Hepatocyte (in vitro differentiated cells): ENCODE results near the gene ASTN2.

Source experiments
- CTCF ChIP-seq: fragments of 200-600 bp; sonication (generic); IDR thresholded peaks from 2 replicates; pipeline ENCODE4 v1.5.1; 2016; ENCODE audit warnings: antibody characterized with exemption, mild to moderate bottlenecking; ENCODE audit not compliant: poor library complexity
- EZH2 ChIP-seq: fragments of 200-600 bp; sonication (generic); IDR thresholded peaks from 2 replicates; pipeline ENCODE4 v1.6.1; 2016; ENCODE audit warnings: antibody characterized with exemption, mild to moderate bottlenecking, borderline replicate concordance
- EZH2phosphoT487 ChIP-seq: fragments of 200-600 bp; sonication (generic); IDR thresholded peaks from one replicate; pipeline ENCODE4 v1.6.1; 2018; ENCODE audit warnings: antibody characterized with exemption, mild to moderate bottlenecking, low read depth, moderate library complexity; ENCODE audit not compliant: unreplicated experiment, severe bottlenecking

GRCh38 chr9:116504893-116505480, 909.9 kb downstream of the ASTN2 start:
- TF ChIP-seq CTCF (no peak), EZH2phosphoT487 (no peak), EZH2 (no peak)
